HepG2 (cell line): ENCODE results near the gene UNC93A. TPM values are rescaled to one million over a fixed set of nuclear protein-coding genes. Genes with fewer than 3 reads are reported as not detected.

Experiments
- EP300 ChIP-seq, 3 experiments: sonication (generic) in 1 of 3; formaldehyde crosslinking in 1 of 3; IDR thresholded peaks; 2 replicates each; pipeline versions ENCODE4 v1.5.1 to v1.6.1; 2011 to 2020; ENCODE audit warnings: low read depth in 2 of 3, low read length in 2 of 3, borderline replicate concordance in 1 of 3, improper control_type of control experiment in 1 of 3, mild to moderate bottlenecking in 1 of 3, missing genetic modification reagents in 1 of 3, moderate library complexity in 1 of 3
- HMG20B ChIP-seq: conservative IDR thresholded peaks from 2 replicates; pipeline ENCODE4 v1.6.1; 2016; ENCODE audit warnings: missing genetic modification reagents, missing compliant biosample characterization
- HNF4A ChIP-seq: sonication (generic); formaldehyde crosslinking; IDR thresholded peaks from 2 replicates; pipeline ENCODE4 v1.4.0; 2020; ENCODE audit warnings: missing genetic modification reagents
- KDM2A ChIP-seq: sonication (generic); formaldehyde crosslinking; IDR thresholded peaks from 2 replicates; pipeline ENCODE4 v1.4.0; 2020; ENCODE audit warnings: low read depth, missing genetic modification reagents, borderline replicate concordance
- KMT2B ChIP-seq: IDR thresholded peaks from 2 replicates; pipeline ENCODE4 v1.6.1; 2016; ENCODE audit warnings: missing genetic modification reagents, missing compliant biosample characterization
- SALL2 ChIP-seq: sonication (generic); formaldehyde crosslinking; IDR thresholded peaks from 2 replicates; pipeline ENCODE4 v1.8.1; 2023; ENCODE audit warnings: mild to moderate bottlenecking, missing genetic modification reagents, inconsistent platforms
- SAP130 ChIP-seq: IDR thresholded peaks from 2 replicates; pipeline ENCODE4 v1.6.1; 2016; ENCODE audit warnings: low read depth
- ZBTB38 ChIP-seq: sonication (generic); formaldehyde crosslinking; IDR thresholded peaks from 2 replicates; pipeline ENCODE4 v1.5.1; 2020; ENCODE audit warnings: mild to moderate bottlenecking, missing genetic modification reagents
- ZC3H4 ChIP-seq: sonication (generic); formaldehyde crosslinking; IDR thresholded peaks from 2 replicates; pipeline ENCODE4 v1.4.0; 2020; ENCODE audit warnings: missing genetic modification reagents, borderline replicate concordance
- ZFP90 ChIP-seq: sonication (generic); formaldehyde crosslinking; IDR thresholded peaks from 2 replicates; pipeline ENCODE4 v1.8.0; 2022; ENCODE audit warnings: missing genetic modification reagents, mild to moderate bottlenecking, inconsistent platforms, borderline replicate concordance
- ZFX ChIP-seq: sonication (generic); formaldehyde crosslinking; IDR thresholded peaks from 2 replicates; pipeline ENCODE4 v1.4.0; 2020; ENCODE audit warnings: mild to moderate bottlenecking, low read depth, missing genetic modification reagents, moderate library complexity
- ZNF24 ChIP-seq: fragments of 450-650 bp; IDR thresholded peaks from 2 replicates; pipeline ENCODE4 v1.6.1; 2017; ENCODE audit warnings: antibody characterized with exemption, mild to moderate bottlenecking
- ZNF264 ChIP-seq: sonication (generic); formaldehyde crosslinking; IDR thresholded peaks from 2 replicates; pipeline ENCODE4 v1.4.0; 2020; ENCODE audit warnings: missing genetic modification reagents
- ZNF772 ChIP-seq: sonication (generic); formaldehyde crosslinking; IDR thresholded peaks from 2 replicates; pipeline ENCODE4 v1.5.0; 2020; ENCODE audit warnings: mild to moderate bottlenecking, missing genetic modification reagents
- ZSCAN9 ChIP-seq: IDR thresholded peaks from 2 replicates; pipeline ENCODE4 v1.6.1; 2016; ENCODE audit warnings: borderline replicate concordance
- polyA plus RNA-seq, 8 experiments: library from polyadenylated mRNA; depleted of rRNA in 3 of 8; stranded (reverse) in 7 of 8; unstranded in 1 of 8; fragments of >200 nt; fragmentation: Illumina TruSeq in 4 of 8; extraction: Trizol in 4 of 8; gene quantifications; 2 replicates each; pipeline versions ENCODE4 v1.2.1 to v1.2.3, GENCODE V29; 2011 to 2016; ENCODE audit warnings: low read depth in 4 of 8, missing spikeins in 1 of 8, mixed read lengths in 1 of 8; ENCODE audit not compliant: insufficient read depth in 1 of 8
- total RNA-seq, 5 experiments: library from RNA; depleted of rRNA; stranded (reverse); fragments of >200 nt; fragmentation: Illumina TruSeq; extraction: Trizol; gene quantifications; 2 replicates each; pipeline ENCODE4 v1.2.3, GENCODE V29; 2016; ENCODE audit warnings: low read depth in 1 of 5
- TF ChIP-seq, protein P1 (sequence below): sonication (generic); formaldehyde crosslinking; IDR thresholded peaks from 2 replicates; pipeline ENCODE4 v1.4.0; 2020; ENCODE audit warnings: missing genetic modification reagents
- TF ChIP-seq, protein P2 (sequence below): sonication (generic); formaldehyde crosslinking; IDR thresholded peaks from 2 replicates; pipeline ENCODE4 v1.4.0; 2020; ENCODE audit warnings: low read depth, missing genetic modification reagents
- TF ChIP-seq, protein P3 (sequence below): sonication (generic); formaldehyde crosslinking; IDR thresholded peaks from 2 replicates; pipeline ENCODE4 v1.4.0; 2020; ENCODE audit warnings: mild to moderate bottlenecking, missing genetic modification reagents
- TF ChIP-seq, protein P4 (sequence below): fragments of 450-650 bp; IDR thresholded peaks from 2 replicates; pipeline ENCODE4 v1.6.1; 2016

Gene UNC93A
- total and polyA plus RNA-seq, 2 of the 13 experiments (the other 11 are each of a cell fraction or from before 2014, with no cell fraction given), result 11.0 to 42.7 TPM

DNA sequence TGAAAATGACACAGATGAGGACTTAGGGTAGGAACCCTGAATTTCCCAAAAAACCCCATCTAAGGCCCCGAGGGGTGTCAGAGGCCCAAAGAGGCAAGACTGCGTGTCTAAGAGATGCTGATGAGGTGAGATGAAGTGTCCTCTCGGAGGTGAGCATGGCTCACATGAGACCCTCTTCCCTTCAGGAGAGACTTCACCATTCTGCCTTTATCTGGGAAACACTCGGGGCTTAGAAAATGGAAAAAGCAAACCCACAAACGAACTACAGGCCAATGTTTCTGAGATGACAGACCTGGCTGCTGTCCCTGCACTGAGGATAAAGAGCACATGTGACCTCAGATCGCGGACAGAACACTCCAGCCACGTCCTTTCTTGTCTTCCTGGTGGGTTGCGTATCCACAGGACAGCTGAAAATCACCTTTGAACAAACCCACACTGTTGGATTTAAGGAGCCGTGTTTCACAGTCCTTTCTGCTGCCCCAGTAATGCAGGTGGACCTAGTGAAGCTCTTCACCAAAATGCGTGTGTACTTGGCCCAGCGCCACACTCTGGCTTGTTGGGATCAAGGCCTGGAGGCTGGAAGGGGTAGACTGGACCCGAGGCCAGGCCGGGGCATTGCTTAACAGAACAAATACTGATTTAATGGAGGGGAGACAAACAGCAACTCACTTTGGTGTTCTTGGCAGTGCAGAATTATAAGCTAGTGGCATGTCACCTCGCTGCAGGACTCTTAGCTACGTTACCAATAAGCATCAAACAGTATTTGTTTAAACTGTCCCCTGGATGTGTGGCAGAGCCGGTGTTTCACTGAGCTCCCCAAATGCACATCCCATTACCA lies 18.5 kb downstream of the UNC93A start (continued):
- TF ChIP-seq EP300 (IDR thresholded peaks at IDR 0.05; ENCODE audit: low read depth in 2 of 2, low read length in 2 of 2), result peak; percentile 39 to 84; a peak in 2 of 4 replicates
- peak; percentile 83 for TF ChIP-seq EP300 (CRISPR knock-in tag; IDR thresholded peaks at IDR 0.05; ENCODE audit: borderline replicate concordance)
- TF ChIP-seq KDM2A (CRISPR knock-in tag), result peak; percentile 49; the same call in 1 of the 2 replicates
- TF ChIP-seq ZSCAN9, result peak; percentile 50; the same call in 1 of the 2 replicates
- TF ChIP-seq SAP130 (CRISPR knock-in tag), result peak; percentile 54
- TF ChIP-seq SALL2 (CRISPR knock-in tag), result peak; percentile 76; the same call in 1 of the 2 replicates
- peak; percentile 79; the same call in 1 of the 2 replicates for TF ChIP-seq ZNF264 (CRISPR knock-in tag)
- TF ChIP-seq ZNF24, result 0 out of 2 replicates have a peak, but pooled peaks have one; percentile 47
- TF ChIP-seq KMT2B (CRISPR knock-in tag), result 0 out of 2 replicates have a peak, but pooled peaks have one; percentile 10
- TF ChIP-seq ZFX (CRISPR knock-in tag), result peak; percentile 85
- TF ChIP-seq, protein P1, sequence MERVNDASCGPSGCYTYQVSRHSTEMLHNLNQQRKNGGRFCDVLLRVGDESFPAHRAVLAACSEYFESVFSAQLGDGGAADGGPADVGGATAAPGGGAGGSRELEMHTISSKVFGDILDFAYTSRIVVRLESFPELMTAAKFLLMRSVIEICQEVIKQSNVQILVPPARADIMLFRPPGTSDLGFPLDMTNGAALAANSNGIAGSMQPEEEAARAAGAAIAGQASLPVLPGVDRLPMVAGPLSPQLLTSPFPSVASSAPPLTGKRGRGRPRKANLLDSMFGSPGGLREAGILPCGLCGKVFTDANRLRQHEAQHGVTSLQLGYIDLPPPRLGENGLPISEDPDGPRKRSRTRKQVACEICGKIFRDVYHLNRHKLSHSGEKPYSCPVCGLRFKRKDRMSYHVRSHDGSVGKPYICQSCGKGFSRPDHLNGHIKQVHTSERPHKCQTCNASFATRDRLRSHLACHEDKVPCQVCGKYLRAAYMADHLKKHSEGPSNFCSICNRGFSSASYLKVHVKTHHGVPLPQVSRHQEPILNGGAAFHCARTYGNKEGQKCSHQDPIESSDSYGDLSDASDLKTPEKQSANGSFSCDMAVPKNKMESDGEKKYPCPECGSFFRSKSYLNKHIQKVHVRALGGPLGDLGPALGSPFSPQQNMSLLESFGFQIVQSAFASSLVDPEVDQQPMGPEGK (CRISPR knock-in tag), result peak; percentile 74
- TF ChIP-seq ZNF772 (CRISPR knock-in tag), result peak; percentile 84; the same call in 1 of the 2 replicates
- TF ChIP-seq, protein P2, sequence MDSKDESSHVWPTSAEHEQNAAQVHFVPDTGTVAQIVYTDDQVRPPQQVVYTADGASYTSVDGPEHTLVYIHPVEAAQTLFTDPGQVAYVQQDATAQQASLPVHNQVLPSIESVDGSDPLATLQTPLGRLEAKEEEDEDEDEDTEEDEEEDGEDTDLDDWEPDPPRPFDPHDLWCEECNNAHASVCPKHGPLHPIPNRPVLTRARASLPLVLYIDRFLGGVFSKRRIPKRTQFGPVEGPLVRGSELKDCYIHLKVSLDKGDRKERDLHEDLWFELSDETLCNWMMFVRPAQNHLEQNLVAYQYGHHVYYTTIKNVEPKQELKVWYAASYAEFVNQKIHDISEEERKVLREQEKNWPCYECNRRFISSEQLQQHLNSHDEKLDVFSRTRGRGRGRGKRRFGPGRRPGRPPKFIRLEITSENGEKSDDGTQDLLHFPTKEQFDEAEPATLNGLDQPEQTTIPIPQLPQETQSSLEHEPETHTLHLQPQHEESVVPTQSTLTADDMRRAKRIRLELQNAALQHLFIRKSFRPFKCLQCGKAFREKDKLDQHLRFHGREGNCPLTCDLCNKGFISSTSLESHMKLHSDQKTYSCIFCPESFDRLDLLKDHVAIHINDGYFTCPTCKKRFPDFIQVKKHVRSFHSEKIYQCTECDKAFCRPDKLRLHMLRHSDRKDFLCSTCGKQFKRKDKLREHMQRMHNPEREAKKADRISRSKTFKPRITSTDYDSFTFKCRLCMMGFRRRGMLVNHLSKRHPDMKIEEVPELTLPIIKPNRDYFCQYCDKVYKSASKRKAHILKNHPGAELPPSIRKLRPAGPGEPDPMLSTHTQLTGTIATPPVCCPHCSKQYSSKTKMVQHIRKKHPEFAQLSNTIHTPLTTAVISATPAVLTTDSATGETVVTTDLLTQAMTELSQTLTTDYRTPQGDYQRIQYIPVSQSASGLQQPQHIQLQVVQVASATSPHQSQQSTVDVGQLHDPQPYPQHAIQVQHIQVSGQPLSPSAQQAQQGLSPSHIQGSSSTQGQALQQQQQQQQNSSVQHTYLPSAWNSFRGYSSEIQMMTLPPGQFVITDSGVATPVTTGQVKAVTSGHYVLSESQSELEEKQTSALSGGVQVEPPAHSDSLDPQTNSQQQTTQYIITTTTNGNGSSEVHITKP (CRISPR knock-in tag), result peak; percentile 45; the same call in 1 of the 2 replicates
- TF ChIP-seq, protein P3, sequence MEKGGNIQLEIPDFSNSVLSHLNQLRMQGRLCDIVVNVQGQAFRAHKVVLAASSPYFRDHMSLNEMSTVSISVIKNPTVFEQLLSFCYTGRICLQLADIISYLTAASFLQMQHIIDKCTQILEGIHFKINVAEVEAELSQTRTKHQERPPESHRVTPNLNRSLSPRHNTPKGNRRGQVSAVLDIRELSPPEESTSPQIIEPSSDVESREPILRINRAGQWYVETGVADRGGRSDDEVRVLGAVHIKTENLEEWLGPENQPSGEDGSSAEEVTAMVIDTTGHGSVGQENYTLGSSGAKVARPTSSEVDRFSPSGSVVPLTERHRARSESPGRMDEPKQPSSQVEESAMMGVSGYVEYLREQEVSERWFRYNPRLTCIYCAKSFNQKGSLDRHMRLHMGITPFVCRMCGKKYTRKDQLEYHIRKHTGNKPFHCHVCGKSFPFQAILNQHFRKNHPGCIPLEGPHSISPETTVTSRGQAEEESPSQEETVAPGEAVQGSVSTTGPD (CRISPR knock-in tag), result peak; percentile 88
- TF ChIP-seq ZBTB38 (CRISPR knock-in tag), result peak; percentile 78
- TF ChIP-seq HNF4A (CRISPR knock-in tag), result peak; percentile 92
- TF ChIP-seq ZC3H4 (CRISPR knock-in tag), result peak; percentile 63; the same call in 1 of the 2 replicates
- TF ChIP-seq ZFP90, result peak; percentile 78
- TF ChIP-seq HMG20B (CRISPR knock-in tag), result peak; percentile 62
- TF ChIP-seq, protein P4, sequence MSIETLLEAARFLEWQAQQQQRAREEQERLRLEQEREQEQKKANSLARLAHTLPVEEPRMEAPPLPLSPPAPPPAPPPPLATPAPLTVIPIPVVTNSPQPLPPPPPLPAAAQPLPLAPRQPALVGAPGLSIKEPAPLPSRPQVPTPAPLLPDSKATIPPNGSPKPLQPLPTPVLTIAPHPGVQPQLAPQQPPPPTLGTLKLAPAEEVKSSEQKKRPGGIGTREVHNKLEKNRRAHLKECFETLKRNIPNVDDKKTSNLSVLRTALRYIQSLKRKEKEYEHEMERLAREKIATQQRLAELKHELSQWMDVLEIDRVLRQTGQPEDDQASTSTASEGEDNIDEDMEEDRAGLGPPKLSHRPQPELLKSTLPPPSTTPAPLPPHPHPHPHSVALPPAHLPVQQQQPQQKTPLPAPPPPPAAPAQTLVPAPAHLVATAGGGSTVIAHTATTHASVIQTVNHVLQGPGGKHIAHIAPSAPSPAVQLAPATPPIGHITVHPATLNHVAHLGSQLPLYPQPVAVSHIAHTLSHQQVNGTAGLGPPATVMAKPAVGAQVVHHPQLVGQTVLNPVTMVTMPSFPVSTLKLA, result peak; percentile 35; the same call in 1 of the 2 replicates
